Kidney epithelial cell (primary cell): ENCODE measurements around the gene KRTAP10-10. TPM values are rescaled to one million over a fixed set of nuclear protein-coding genes. Genes with fewer than 3 reads are reported as not detected.
"Not testable (repeated sequence)": the region's sequence is repeated elsewhere in the genome, so short reads cannot be mapped to it uniquely, and the experiment has no call there.

Experiments
- DNase-seq: peaks from one replicate; pipeline ENCODE4 v3.0.0-alpha.2; 2010; ENCODE audit warnings: low read depth
- H3K27me3 ChIP-seq: 2 replicates; pipeline ENCODE4 v1.6.0; 2011; ENCODE audit warnings: low read length; ENCODE audit not compliant: control insufficient read depth, insufficient read depth
- H3K36me3 ChIP-seq: 2 replicates; pipeline ENCODE4 v1.5.1; 2011; ENCODE audit warnings: low read length; ENCODE audit not compliant: control insufficient read depth, insufficient read depth
- H3K4me3 ChIP-seq: 2 replicates; pipeline ENCODE4 v1.5.1; 2011; ENCODE audit warnings: low read depth, mild to moderate bottlenecking, control low read depth, low read length
- total RNA-seq: library from RNA; depleted of rRNA; stranded (reverse); fragments of >200 nt; gene quantifications from 2 replicates; pipeline ENCODE4 v1.2.3, GENCODE V29; 2015
- TF ChIP-seq, protein P1 (sequence below): IDR thresholded peaks from 2 replicates; pipeline ENCODE4 v1.5.1; 2011; ENCODE audit warnings: mild to moderate bottlenecking, moderate library complexity, low read length, control low read depth, inconsistent platforms; ENCODE audit not compliant: insufficient read depth, poor library complexity, severe bottlenecking

The KRTAP10-10 gene
- total RNA-seq, 1 donor from 2014 or later = not detected

GRCh38 chr21:44619886-44620285 lies 17.3 kb upstream of the KRTAP10-10 start:
- TF ChIP-seq, protein P1, sequence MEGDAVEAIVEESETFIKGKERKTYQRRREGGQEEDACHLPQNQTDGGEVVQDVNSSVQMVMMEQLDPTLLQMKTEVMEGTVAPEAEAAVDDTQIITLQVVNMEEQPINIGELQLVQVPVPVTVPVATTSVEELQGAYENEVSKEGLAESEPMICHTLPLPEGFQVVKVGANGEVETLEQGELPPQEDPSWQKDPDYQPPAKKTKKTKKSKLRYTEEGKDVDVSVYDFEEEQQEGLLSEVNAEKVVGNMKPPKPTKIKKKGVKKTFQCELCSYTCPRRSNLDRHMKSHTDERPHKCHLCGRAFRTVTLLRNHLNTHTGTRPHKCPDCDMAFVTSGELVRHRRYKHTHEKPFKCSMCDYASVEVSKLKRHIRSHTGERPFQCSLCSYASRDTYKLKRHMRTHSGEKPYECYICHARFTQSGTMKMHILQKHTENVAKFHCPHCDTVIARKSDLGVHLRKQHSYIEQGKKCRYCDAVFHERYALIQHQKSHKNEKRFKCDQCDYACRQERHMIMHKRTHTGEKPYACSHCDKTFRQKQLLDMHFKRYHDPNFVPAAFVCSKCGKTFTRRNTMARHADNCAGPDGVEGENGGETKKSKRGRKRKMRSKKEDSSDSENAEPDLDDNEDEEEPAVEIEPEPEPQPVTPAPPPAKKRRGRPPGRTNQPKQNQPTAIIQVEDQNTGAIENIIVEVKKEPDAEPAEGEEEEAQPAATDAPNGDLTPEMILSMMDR = no peak
- DNase-seq = no peak
- peaks cover 6% of the 10 kb centered on the region for H3K27me3 ChIP-seq
- H3K36me3 ChIP-seq = no peaks in the 10 kb centered on the region
- H3K4me3 ChIP-seq = no peak overlapping the region

- H3K36me3 ChIP-seq = no peaks in the 10 kb centered on the region
- no peaks in the 10 kb centered on the region for H3K27me3 ChIP-seq
- TF ChIP-seq, protein P1 = no peak
- no peak for DNase-seq
- no peak overlapping the region for H3K4me3 ChIP-seq
These were observed 13.6 kb upstream of the KRTAP10-10 start for GRCh38 chr21:44623575-44623974.

DNA sequence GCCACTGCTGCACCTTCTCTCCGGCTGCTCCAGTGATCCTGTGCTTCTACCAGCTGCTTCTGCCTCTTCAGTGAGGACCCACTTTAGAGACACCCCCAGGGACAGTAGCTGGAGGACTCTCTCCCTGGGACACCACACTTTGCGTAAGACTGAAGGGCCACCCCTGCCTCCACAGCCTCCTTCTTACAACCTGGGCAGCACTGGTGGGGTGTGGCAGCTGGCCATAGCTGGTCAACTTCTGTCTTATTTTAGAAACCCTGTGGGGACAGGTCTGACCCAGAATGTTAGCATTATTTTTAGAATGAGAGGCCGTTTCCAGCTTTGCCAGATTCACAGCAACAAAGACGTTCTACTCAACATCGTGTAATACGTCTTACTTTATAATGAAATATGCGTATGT lies 11.4 kb upstream of the KRTAP10-10 start:
- Histone ChIP-seq H3K27me3 (no peaks in the 10 kb centered on the region), H3K4me3 (no peak overlapping the region), H3K36me3 (no peaks in the 10 kb centered on the region)
- TF ChIP-seq, protein P1 = no peak
- DNase-seq = no peak

DNA sequence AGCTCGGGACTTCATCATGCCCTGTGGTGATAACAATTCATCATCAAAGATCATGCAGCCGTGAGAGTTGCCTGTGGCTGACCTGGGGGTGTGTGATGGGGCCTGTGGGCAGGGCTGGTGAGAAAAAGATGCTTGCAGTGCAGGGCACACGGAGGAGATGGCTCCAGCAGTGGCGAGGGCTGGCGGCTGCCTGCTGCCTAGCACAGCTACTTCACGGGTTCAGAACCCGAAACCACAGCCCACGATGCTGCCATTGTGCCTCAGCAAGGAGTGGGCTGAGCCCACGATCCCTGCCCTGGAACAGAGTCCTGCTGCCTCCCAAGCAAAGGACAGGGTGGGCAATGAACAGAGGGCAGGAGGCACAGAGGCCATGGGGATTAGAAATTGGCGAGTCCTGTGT lies 10.9 kb upstream of the KRTAP10-10 start:
- Histone ChIP-seq H3K27me3 (no peaks in the 10 kb centered on the region), H3K36me3 (no peaks in the 10 kb centered on the region), H3K4me3 (no peak overlapping the region)
- DNase-seq = no peak
- TF ChIP-seq, protein P1 = no peak

DNA sequence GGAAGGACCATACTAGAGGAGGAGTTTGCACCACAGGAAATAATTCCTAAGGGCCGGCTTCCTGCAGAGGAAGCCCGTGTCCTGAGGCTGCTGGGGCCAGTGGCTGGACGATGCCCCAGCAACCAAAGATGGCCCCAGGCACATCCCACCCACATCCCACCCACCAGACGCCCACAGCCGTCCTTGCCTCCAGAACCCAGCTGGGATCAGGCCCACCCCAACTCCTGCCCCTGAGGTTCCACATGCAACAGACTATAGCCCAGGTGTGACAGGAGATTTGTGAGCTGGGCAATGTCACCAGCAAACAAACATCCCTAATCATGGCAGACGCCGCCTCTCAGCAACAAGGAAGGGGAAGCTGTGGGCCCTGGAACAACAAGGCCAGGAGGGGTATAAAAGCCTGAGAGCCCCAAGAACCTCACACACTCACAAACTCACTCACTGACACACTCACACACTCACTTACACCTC lies 10.4 kb upstream of the KRTAP10-10 start, which contains the start of gene KRTAP10-9:
Gene KRTAP10-9, plus strand, starts transcription at position 421 of the 471 bp plus-strand sequence. CDS start 79 bp downstream, outside the sequence.
- no peaks in the 10 kb centered on the region for H3K36me3 ChIP-seq
- no peak for DNase-seq
- TF ChIP-seq, protein P1 = no peak
- H3K27me3 ChIP-seq = no peaks in the 10 kb centered on the region
- H3K4me3 ChIP-seq = no peak within 1 kb of the TSS

GRCh38 chr21:44627181-44627822 lies 9.9 kb upstream of the KRTAP10-10 start:
- H3K36me3 ChIP-seq, H3K27me3 ChIP-seq, DNase-seq, H3K4me3 ChIP-seq: not testable (repeated sequence)

- not testable (repeated sequence) for DNase-seq, H3K27me3 ChIP-seq, H3K36me3 ChIP-seq, H3K4me3 ChIP-seq
These were observed 9.3 kb upstream of the KRTAP10-10 start for GRCh38 chr21:44627831-44628233.
